HT1080 (cell line): ENCODE data around the gene ZNF521. TPM values are rescaled to one million over a fixed set of nuclear protein-coding genes. Genes with fewer than 3 reads are reported as not detected.

Experiments
- DNase-seq: peaks from one replicate; pipeline ENCODE4 v3.0.0-alpha.2; 2015; ENCODE audit warnings: low read depth
- total RNA-seq: library from RNA; depleted of rRNA; stranded (reverse); fragments of >200 nt; shearing (Covaris generic); gene quantifications from 2 replicates; pipeline ENCODE4 v1.2.3, GENCODE V29; 2014

The ZNF521 gene
- total RNA-seq, 1 experiment from 2014 or later, result 17.5 TPM

DNA sequence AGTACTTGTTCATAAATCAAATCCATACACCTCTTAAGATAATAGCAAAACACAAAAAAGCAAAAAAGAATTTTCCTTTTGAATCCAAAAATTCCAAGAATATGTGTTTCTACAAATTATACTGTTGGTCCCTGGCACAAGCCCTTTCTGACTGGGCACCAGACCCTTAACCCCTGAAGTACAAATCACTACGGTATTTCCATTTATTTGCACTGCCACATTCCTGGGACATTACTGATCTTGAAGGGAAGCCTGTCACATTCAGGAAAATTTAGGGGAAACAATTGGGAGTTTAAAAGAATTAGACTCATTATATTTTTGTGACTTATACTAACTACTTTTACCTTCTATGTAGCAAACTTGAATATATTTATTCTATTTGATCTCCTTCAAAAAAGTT is 98.8 kb downstream of the ZNF521 start:
- DNase-seq, result peak; percentile 69

DNA sequence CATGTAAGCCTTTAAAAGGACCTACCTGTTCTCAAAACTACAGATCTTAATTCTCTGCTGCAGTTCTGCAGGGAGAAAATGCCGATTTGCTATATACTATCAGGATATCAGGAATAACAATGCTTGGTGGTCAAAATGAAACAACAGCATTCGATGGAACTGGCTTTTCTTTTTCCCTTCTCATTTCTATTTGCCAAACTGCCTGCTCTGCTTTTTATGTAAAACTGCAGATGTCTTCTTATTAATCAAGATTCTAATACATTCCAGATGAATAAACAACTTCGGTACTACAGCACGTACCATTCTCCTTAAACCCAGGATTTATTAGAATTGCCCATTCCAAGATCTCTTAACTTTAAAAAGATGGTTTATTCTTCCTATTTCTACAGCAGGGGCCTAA is 100.9 kb downstream of the ZNF521 start:
- no peak for DNase-seq

DNA sequence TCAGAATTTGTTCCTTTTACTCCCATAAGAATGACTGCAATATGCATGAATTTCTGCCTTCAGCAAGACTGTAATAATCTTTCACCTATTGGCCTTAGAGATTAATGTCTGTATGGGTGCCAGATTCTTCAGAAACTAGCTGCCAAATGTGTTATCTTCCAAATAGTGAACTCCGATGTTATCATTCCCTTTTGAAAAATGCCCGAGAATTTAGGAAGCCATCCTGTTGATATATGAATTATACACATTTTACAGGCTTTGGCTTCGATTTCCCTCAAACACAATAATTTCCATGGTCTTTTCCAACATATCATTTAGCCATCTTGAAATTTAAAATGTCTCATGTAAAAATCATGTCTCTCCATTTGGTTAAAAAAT is 101.5 kb downstream of the ZNF521 start:
- no peak for DNase-seq

DNA sequence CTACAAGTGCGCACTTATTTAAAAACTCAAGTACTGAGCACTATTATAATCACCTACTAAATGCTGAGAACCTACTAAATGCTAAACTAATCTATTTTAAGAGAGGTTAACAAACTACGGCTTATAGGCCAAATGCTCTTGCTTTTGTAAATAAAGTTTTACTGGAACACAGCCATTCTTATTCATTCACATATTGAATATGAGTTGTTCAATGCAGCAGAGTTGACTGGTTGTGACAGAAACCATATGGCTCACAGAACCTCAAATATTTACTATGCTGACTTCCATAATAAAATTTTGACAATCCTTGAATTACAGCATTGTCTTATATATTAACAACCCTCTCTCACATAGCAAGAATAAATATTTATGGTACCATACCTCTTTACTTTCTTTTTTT is 103.2 kb downstream of the ZNF521 start:
- no peak for DNase-seq

DNA sequence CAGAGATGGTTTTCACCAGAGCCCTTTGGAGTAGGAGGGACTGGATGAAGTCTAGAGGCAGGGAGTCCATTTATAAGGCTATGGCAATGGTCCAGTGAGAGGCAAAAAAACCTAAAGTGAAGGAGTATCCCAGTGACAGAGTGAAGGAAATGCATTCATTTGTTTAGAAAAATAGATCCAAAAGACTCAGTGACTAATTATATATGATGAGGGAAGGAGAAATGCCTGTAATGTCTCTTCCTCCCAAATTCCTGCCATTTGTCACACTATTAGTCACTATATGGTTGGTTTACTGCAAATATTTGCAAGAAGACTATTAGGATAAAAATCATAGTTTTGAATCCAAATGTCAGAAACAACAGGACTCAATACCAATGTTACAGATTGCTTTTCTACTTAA is 104.2 kb downstream of the ZNF521 start:
- peak; percentile 74 for DNase-seq

DNA sequence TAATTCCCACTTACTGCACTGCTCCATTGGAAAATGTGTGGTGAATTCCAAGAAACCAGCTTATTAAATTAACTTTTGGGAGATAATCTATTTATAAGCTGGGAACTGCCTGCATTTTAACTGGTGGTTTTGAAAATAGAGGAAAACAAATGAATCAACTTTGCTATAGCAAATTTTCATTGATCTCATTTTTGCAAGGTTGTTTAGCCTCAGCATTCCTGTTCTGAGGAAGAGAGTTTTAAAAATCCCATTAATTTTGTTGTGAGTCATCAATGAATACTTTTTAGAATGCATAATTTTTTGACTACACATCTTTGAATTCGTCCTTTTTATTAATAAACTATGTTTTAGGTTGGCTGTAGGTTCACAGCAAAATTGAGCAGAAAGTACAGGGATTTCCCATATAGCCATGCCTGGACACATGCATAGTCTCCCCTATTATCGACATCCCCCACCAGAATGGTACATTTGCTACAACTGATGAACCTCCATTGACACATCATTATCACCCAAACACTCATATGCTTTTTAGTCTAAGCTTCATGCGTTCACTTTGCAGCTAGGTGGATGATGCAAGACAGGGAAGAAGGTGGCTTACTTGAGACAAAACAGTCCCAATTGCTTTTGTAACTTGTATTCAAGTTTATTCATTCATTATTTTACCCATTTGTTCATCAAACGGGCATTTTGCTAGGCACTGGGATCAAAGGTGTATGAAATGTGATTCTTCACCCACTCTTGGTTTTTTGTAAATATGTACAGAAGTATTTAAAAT is 106.9 kb downstream of the ZNF521 start:
- no peak for DNase-seq

DNA sequence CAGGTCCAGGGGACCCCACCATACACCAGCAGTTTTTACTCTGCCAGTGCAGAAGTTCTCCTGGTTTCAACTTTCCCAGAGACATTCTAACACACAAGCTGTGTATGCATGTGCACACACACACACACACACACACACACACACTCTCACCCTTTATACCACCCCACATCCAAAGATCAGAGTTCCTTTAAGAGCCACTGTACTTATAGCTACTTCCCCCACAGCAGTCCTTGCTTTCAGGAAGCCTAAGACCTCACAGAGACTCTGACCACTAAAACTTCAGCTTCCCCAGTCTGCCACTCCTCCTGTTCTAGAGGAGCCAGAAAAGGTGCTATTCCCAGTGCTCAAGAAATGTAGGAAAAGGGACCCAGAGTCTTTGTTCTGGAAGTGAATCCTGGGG is 107.8 kb downstream of the ZNF521 start:
- DNase-seq, result no peak

DNA sequence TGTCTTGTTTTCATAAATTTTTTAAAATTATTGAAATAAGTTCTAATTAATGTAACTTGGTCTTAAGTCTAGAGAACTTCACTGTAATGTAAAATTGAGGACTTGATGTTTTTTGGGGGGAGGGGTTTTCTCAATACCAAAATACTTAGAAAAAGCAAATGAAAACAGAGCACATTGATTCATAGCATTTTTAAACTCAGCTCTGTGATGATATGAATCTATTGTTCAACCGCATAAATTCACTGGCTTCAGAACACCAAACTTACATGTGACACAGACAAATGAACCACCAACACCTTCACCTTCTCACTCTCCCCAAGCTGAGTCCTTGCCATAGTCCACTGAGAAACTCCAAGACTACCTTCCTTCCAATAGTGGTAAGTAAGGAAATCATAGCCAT is 108.2 kb downstream of the ZNF521 start:
- DNase-seq, result no peak

DNA sequence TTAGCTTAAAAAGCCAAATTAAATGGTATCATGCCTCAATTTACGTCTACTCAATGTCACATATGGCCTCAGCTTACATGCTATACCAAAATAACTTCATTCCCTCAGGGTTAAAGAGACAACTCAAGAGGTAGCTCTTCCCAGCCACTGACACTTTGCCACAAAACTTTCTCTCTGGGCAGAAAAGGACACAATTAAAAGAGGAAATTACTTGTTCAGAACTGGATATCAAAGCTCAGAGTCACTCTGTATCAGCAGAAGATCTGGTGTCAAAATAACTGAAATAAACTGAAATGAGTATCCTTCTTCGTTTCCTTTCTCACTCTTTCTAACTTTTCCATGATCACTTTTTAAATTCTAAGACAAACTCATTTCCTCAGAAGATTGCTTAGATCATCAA is 108.7 kb downstream of the ZNF521 start:
- DNase-seq, result no peak

DNA sequence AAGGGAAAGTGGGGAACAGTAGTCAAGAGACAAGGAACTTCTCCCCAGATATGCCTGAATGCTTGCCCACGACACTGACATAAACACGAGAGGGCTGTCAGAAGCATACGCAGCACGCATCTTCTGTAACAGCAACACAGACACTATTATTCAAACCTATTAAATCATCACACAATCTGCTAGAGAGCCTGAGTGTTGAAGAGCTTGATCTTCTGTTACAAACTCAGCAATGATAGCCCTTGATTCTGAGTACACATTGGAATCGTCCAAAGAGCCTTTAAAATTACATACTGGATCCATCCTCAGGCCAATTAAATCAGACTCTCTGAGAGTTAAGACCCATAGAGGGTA is 111.6 kb downstream of the ZNF521 start:
- DNase-seq, result no peak

DNA sequence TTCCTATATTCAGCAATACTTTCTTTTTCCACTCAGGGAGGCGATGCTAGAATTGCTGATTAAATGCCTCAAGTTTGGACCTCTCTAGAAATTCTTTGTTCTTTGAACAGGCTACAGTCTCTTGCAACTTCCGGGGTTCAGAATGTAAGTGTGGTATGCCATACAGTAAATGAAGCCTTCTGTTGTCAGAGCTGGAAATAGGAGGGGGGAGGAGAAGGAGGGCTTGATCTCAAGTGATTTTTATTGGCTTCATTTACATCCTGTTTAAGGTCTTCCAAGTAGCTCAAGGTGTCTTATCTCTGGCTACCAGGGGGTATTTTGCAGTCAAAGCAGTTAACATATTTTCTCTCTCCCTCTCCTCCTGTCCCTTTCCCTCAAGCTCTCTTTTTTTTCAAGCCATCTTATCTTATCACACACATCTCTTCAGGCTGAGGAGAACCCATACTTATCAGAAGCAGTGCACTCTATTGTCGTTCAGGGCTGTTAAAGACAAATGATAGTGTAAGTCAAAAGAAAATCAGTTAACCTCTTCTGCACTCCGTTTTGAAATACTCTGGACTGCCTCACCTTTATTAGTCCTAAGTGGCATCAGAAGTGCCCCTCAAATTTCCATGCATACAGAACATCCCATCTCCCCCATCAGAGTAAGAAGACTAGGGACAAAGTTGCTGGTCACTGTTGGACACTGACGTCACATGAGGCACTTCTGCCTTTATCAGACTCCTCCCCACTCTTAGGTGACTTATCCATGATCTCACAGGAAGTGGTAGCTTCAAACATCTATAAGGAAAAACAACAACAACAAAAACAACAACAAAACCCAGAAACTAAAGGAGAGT is 112.2 kb downstream of the ZNF521 start:
- no peak for DNase-seq

DNA sequence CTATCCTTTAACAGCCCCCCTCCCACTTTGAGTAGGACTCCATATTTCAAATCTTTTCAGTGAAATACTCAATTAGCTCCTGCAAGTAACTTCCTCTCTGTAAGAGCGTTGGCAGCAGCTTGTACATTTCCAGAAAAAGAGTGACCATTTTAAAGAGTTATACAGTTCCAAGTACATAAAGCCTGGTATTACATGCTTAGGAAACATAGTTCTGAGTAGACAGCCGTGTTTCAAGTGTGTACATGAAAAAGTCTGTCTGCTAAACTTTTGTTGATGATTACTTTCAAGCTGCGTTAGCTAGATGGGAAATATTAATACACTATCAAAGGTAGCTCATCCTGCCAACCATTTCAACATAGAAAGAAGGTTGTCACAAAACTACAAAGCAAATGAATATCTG is 112.8 kb downstream of the ZNF521 start:
- DNase-seq, result no peak

DNA sequence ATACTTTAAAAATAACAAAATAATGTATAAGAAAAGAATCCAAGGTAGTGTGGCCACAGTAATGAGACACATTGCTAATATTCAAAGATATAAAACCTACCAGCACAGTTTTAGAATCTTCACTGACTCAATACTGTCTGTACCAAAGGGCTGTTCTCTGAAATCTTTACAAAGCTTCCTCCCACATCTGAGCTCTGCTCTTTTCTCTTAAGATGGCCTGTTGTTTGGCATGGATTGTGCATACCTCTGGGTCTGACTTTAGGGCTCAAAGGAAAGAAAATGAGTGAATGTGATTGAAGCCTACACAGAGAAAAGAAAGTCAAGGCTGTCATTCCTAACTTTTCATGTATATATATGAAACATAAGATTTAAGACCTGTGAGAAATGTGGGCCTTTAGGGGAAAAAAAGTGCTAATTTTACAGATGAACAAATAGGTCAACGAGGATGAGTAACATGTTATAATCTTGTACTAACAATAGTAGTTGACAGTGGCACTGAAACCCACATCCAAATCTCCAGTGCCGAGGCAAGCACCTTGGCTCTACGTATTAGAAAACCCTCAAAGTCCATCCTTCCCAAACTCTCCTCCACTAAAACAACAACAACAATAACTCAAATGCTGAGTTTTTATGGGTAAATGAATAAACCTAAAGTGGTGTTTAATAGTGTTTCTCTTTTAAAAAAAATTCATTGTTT is 114.2 kb downstream of the ZNF521 start:
- no peak for DNase-seq

DNA sequence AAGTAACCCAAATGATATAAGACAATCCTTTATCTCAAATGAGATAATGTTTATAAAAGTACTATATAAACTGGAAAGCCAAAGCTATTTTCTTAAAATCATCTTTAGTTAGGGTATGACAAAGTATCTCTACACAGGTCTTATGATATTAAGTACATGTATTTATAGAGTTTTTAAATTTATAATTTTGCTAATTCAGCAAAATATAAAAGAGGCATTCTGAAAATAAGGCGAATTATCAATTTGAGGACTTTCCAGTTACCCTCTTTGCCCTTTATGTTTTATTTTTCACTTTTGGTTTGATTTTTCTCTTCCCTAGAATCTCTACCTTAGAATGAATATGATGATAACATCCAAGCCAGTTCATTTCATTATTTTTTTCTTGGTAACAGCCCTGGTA is 115.2 kb downstream of the ZNF521 start:
- no peak for DNase-seq

DNA sequence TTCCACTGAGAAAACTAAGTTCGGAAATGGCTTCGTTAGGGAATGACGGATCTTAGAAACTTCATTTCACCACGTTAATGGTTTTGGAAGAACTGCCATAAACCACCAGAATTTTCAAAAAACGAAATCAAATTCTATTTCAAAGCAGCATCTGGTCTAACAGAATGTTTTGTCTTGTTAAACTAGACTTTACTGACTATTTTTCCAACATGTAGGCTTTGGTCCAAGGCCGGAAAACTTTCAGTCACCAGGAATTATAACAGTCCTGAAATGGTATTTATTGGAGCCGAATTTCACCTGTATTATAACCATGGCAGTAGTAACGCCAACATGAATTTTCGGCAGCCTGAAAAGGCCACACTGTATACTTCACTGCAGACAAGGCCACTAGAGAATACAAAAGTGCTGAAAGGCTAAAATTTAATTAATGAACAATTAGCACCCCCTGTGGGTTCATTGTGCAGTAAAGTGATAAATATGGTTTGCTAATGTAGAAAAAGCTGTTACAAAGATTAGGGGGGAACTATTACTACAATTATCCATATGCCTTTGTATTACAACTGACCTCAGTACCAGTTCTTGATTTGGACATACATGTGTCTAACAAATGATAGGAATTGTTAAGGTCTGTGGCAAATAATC is 116.4 kb downstream of the ZNF521 start:
- DNase-seq, result no peak

DNA sequence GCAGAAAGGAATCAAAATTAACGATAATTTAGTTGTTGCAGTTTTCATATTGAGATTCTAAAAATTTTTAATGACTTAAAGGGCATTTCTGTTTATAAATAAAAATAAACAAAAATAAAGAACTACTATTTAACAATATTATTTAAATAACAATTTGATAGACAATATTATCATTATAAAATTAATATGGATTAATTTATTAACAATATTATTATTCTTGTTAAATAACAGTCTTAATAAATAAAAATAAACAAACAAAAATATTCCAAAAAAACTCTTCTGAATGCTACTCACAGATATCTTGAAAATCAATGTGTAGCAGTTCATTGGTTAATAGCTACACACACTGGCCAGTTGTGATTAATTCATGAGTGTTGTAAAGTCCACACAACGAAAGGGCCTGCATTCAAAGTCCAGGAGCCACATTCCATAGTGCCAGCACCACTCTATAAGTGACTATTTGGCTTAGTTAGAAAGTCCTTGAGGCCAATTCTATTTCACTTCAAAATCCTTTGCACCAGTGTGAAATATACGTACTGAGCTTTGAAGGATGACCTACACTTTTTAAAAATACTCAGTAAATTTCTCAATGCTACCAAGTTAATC is 117.1 kb downstream of the ZNF521 start:
- DNase-seq, result no peak

DNA sequence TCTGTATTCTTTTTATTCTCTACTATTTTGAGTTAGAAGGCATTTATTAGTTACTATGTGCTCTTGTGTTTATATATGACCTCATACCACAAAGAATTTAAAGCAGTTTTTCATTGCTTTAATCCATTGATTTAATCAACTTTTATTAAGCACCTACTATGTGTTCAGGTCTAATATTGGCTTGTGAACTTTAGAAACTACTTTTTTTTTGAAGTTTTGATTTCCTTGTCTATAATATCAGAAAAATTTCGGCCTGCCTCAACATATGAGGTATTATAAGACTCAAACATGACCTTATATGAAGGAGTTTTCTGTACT is 117.7 kb downstream of the ZNF521 start:
- DNase-seq, result no peak

DNA sequence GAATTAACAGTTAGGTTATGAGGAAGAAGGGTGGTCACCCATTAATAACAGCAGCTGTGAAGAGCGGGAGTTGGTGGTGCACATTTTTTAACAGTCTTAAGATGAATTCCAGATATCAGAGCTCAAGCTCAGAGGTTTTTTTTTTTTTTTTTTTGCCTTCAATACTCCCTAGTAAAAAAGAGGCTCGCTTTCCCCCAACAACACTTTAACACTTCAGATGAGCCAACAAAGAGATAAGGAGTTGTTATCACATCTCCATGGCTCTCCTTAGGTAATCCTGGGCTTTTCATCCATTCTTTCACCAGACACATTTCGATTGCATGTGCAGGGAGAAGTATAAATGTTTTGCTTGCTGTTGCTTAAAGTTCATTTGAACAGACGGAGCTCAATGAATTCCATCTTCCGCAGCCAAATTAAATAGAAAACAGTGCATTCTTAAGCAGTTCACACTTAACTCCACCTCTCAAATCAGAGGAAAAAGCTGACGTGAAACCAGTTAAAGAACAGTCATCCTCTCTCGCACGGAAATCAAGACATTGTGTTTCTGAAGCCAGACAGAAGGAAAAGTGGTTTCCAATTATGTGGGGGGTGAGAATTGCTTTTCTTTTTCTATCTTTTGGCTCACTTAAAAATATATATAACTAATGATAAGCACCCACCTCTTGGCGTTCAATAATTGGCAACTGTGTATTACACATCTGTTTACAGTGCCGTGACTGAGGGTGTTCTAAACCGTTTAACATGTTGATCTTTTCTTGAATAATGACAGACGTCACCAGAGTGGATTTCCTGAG is 118.2 kb downstream of the ZNF521 start:
- DNase-seq, result no peak

DNA sequence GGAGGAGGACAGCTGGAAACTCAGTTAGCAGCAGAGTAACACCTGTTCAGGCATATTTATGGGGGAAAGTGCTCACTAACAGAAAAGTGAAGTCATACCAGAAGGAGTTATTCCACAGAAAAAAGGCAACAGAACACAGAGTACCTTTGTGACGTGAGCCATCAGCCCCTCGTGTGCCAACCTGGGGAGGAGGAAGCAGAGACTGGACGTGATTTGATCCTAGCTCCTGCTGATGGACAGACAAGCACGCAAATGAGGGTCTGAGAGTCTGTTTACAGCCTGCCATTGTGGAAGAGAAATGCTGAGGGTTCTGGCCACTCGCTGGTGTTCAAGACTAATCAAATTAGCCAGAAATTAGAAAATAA is 120.7 kb downstream of the ZNF521 start:
- no peak for DNase-seq

DNA sequence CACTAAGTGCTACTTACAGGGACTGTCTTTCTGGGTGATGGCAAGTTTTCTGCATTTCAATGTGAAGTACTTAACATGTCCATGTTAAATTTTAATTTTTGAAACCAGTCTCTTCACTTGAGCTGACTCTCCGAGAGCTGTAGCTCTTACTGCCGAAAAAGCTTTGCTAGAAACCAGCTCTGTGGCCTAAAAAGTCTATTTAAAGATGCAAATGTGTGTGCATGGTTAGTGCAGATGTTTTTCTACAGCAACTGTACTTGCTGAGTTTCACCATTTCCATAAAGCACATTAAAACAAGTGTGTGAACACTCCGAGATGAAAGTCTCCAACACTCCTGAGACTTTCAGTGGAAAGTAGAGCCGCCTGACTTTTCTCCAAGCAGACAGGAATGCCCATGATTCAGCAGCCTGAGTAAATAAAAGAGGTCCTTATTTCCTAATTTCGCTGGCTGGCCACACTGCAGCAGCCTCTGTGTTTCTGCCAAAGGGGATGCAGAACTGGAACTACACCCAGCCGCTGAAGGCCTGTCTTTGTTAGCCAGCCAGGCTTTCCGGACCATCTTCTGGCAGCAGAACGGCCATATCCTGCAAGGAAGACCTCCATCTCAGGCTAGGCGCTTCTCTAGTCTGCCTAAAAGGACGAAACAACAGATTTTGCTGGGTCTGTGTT is 121.2 kb downstream of the ZNF521 start:
- DNase-seq, result peak; percentile 78
